HCT116 (cell line): ENCODE results near the gene CRIM1. TPM values are rescaled to one million over a fixed set of nuclear protein-coding genes. Genes with fewer than 3 reads are reported as not detected.

Source experiments
- ATAC-seq: fragments of 200-7000 bp; cut with Tn5 transposase; 2 replicates; pipeline ENCODE4 v1.9.1; 2020; ENCODE audit warnings: mild to moderate bottlenecking, moderate library complexity
- BruUV-seq: library from RNA; stranded (reverse); fragments of 400-500 nt; replicated peaks from 2 replicates; lab custom pipeline; 2021; lab: Mats Ljungman, UMichigan
- CTCF ChIA-PET: fragments of 300-600 bp; sonication (Branson Sonifier 250); formaldehyde crosslinking; loops from one replicate; lab custom pipeline; 2021; ENCODE audit warnings: antibody characterized with exemption; lab: Charles Lee
- POLR2A ChIA-PET: fragments of 300-600, 350-600 bp; sonication (Branson Sonifier 250); formaldehyde crosslinking; loops from one replicate; lab custom pipeline; 2021; ENCODE audit warnings: antibody characterized with exemption; lab: Charles Lee
- RAD21 ChIA-PET, 2 experiments: fragments of 300-600 bp; sonication (Branson Sonifier 250); formaldehyde crosslinking; loops; one replicate each; lab custom pipeline; 2023; ENCODE audit warnings: low total read pairs in 2 of 2; ENCODE audit not compliant: uncharacterized antibody in 2 of 2, unreplicated experiment in 2 of 2, low non-redundant PET in 1 of 2; lab: Charles Lee
- DNase-seq: peaks from one replicate; pipeline ENCODE4 v3.0.0-alpha.2; 2010; ENCODE audit warnings: low read depth, low spot score
- H2AFZ ChIP-seq: fragments of 200-600 bp; shearing (Covaris generic), sonication (generic); 2 replicates; pipeline ENCODE4 v1.6.1; 2017; ENCODE audit warnings: low read depth, mixed run types, mixed read lengths, antibody characterized with exemption, low read length; ENCODE audit not compliant: poor library complexity, severe bottlenecking
- H3K27ac ChIP-seq: 2 replicates; pipeline ENCODE4 v1.5.1; 2012; ENCODE audit warnings: low read depth, low read length
- H3K27me3 ChIP-seq: fragments of 200-600 bp; sonication (generic); 2 replicates; pipeline ENCODE4 v1.6.1; 2016; ENCODE audit warnings: mixed run types, low read length, mixed read lengths; ENCODE audit not compliant: insufficient read depth
- H3K36me3 ChIP-seq, 2 experiments: fragments of 200-500 bp in 1 of 2; fragments of 200-600 bp in 1 of 2; sonication (Bioruptor generic) in 1 of 2; sonication (generic) in 1 of 2; 2 replicates each; pipeline versions ENCODE4 v1.5.1 to v1.6.1; 2014 to 2016; ENCODE audit warnings: low read length in 2 of 2, inconsistent platforms in 1 of 2, mixed read lengths in 1 of 2, mixed run types in 1 of 2; ENCODE audit not compliant: insufficient read depth in 2 of 2, control insufficient read depth in 1 of 2
- H3K4me1 ChIP-seq, 2 experiments: fragments of 200-600 bp in 1 of 2; sonication (generic) in 1 of 2; 2 replicates each; pipeline versions ENCODE4 v1.5.1 to v1.6.1; 2012 to 2017; ENCODE audit warnings: low read length in 2 of 2, inconsistent platforms in 1 of 2, mild to moderate bottlenecking in 1 of 2, mixed read lengths in 1 of 2, mixed run types in 1 of 2, moderate library complexity in 1 of 2; ENCODE audit not compliant: insufficient read depth in 2 of 2, control insufficient read depth in 1 of 2
- H3K4me2 ChIP-seq: fragments of 200-600 bp; sonication (generic); 2 replicates; pipeline ENCODE4 v1.6.1; 2017; ENCODE audit warnings: mixed run types, low read length, mixed read lengths
- H3K4me3 ChIP-seq, 2 experiments: fragments of 200-600 bp in 1 of 2; sonication (generic) in 1 of 2; replicated peaks in 1 of 2; 2 replicates each; pipeline ENCODE4 v1.5.1; 2011 to 2016; ENCODE audit warnings: low read length in 2 of 2, control low read depth in 1 of 2, low read depth in 1 of 2, mild to moderate bottlenecking in 1 of 2, mixed read lengths in 1 of 2, mixed run types in 1 of 2
- H3K79me2 ChIP-seq: fragments of 200-600 bp; sonication (generic); 2 replicates; pipeline ENCODE4 v1.6.1; 2017; ENCODE audit warnings: mild to moderate bottlenecking, mixed run types, low read length, moderate library complexity, mixed read lengths; ENCODE audit not compliant: insufficient read depth
- H3K9ac ChIP-seq: fragments of 200-600 bp; sonication (generic); 2 replicates; pipeline ENCODE4 v1.6.1; 2016; ENCODE audit warnings: low read length, mixed read lengths
- H3K9me2 ChIP-seq: fragments of 200-600 bp; sonication (generic), shearing (Covaris generic); 2 replicates; pipeline ENCODE4 v1.6.1; 2017; ENCODE audit warnings: mixed run types, mild to moderate bottlenecking, moderate library complexity; ENCODE audit not compliant: insufficient read depth
- H3K9me3 ChIP-seq, 2 experiments: fragments of 200-500 bp in 1 of 2; fragments of 200-600 bp in 1 of 2; sonication (Bioruptor generic) in 1 of 2; sonication (generic) in 1 of 2; 2 replicates each; pipeline ENCODE4 v1.6.1; 2014 to 2017; ENCODE audit warnings: low read length in 2 of 2, mixed read lengths in 2 of 2, inconsistent platforms in 1 of 2, low read depth in 1 of 2, mild to moderate bottlenecking in 1 of 2, mixed run types in 1 of 2, moderate library complexity in 1 of 2; ENCODE audit not compliant: control insufficient read depth in 1 of 2, insufficient read depth in 1 of 2
- H4K20me1 ChIP-seq: fragments of 200-600 bp; sonication (generic), shearing (Covaris generic); 2 replicates; pipeline ENCODE4 v1.6.1; 2017; ENCODE audit warnings: mixed run types, mild to moderate bottlenecking, moderate library complexity; ENCODE audit not compliant: insufficient read depth
- CEBPB ChIP-seq: IDR thresholded peaks from 2 replicates; pipeline ENCODE4 v1.6.1; 2012; ENCODE audit warnings: low read depth
- CTCF ChIP-seq, 3 experiments: fragments of 200-600 bp in 1 of 3; sonication (generic) in 1 of 3; IDR thresholded peaks in 2 of 3; conservative IDR thresholded peaks in 1 of 3; 2 replicates each; pipeline ENCODE4 v1.5.1; 2012 to 2017; ENCODE audit warnings: low read depth in 2 of 3, low read length in 2 of 3, antibody characterized with exemption in 1 of 3, borderline replicate concordance in 1 of 3, control low read depth in 1 of 3, mild to moderate bottlenecking in 1 of 3, mixed read lengths in 1 of 3, mixed run types in 1 of 3, moderate library complexity in 1 of 3; ENCODE audit not compliant: insufficient read depth in 1 of 3
- ZNF274 ChIP-seq: fragments of 200-500 bp; sonication (Bioruptor generic); IDR thresholded peaks from 2 replicates; pipeline ENCODE4 v1.6.1; 2014; ENCODE audit warnings: mild to moderate bottlenecking, low read depth, low read length, inconsistent platforms
- intact Hi-C: fragments of 100-400 bp; cut with micrococcal nuclease; formaldehyde crosslinking; loops from 2 replicates; pipeline ENCODE4 v1.10.0; 2022
- total RNA-seq: library from RNA; stranded (reverse); gene quantifications from one replicate; pipeline ENCODE4 v1.2.1, GENCODE V29; 2021; ENCODE audit not compliant: unreplicated experiment
- TF ChIP-seq, protein P1 (sequence below): IDR thresholded peaks from 2 replicates; pipeline ENCODE4 v1.6.1; 2012; ENCODE audit warnings: low read depth
- TF ChIP-seq, protein P2 (sequence below): IDR thresholded peaks from 2 replicates; pipeline ENCODE4 v1.6.1; 2011; ENCODE audit warnings: mild to moderate bottlenecking, low read length, moderate library complexity; ENCODE audit not compliant: insufficient replicate concordance; ENCODE audit errors: extremely low read depth

The CRIM1 gene
- total RNA-seq, 1 experiment from 2014 or later = 27.2 TPM

- TF ChIP-seq CTCF (IDR thresholded peaks at IDR 0.05 in 2 of 3, conservative IDR thresholded peaks at IDR 0.05 in 1 of 3; ENCODE audit: borderline replicate concordance in 1 of 3, insufficient read depth in 1 of 3, low read depth in 2 of 3, low read length in 2 of 3) = no peak
- TF ChIP-seq, all 23 proteins: peak for 0
These were observed 26.9 kb downstream of the CRIM1 start (continued) for GRCh38 chr2:36382472-36382871.

GRCh38 chr2:36383726-36384125, 28.1 kb downstream of the CRIM1 start:
- Histone ChIP-seq H3K4me3 (no peak overlapping the region), H2AFZ (no peak overlapping the region), H4K20me1 (no peaks in the 10 kb centered on the region), H3K9me2 (no peaks in the 10 kb centered on the region), H3K4me1 (peaks cover 14 to 25% of the 10 kb centered on the region in 2 experiments), H3K9me3 (no peaks in the 10 kb centered on the region), H3K27ac (no peak overlapping the region), H3K27me3 (no peaks in the 10 kb centered on the region), H3K9ac (no peak overlapping the region), H3K4me2 (no peak overlapping the region), H3K79me2 (peaks cover 19% of the 10 kb centered on the region; the same call in 1 of the 2 replicates), H3K36me3 (no peaks in the 10 kb centered on the region)
- POLR2A ChIA-PET = no interaction called here
- TF ChIP-seq ZNF274 = no peak
- TF ChIP-seq, protein P1, sequence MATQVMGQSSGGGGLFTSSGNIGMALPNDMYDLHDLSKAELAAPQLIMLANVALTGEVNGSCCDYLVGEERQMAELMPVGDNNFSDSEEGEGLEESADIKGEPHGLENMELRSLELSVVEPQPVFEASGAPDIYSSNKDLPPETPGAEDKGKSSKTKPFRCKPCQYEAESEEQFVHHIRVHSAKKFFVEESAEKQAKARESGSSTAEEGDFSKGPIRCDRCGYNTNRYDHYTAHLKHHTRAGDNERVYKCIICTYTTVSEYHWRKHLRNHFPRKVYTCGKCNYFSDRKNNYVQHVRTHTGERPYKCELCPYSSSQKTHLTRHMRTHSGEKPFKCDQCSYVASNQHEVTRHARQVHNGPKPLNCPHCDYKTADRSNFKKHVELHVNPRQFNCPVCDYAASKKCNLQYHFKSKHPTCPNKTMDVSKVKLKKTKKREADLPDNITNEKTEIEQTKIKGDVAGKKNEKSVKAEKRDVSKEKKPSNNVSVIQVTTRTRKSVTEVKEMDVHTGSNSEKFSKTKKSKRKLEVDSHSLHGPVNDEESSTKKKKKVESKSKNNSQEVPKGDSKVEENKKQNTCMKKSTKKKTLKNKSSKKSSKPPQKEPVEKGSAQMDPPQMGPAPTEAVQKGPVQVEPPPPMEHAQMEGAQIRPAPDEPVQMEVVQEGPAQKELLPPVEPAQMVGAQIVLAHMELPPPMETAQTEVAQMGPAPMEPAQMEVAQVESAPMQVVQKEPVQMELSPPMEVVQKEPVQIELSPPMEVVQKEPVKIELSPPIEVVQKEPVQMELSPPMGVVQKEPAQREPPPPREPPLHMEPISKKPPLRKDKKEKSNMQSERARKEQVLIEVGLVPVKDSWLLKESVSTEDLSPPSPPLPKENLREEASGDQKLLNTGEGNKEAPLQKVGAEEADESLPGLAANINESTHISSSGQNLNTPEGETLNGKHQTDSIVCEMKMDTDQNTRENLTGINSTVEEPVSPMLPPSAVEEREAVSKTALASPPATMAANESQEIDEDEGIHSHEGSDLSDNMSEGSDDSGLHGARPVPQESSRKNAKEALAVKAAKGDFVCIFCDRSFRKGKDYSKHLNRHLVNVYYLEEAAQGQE = no peak
- TF ChIP-seq, protein P2, sequence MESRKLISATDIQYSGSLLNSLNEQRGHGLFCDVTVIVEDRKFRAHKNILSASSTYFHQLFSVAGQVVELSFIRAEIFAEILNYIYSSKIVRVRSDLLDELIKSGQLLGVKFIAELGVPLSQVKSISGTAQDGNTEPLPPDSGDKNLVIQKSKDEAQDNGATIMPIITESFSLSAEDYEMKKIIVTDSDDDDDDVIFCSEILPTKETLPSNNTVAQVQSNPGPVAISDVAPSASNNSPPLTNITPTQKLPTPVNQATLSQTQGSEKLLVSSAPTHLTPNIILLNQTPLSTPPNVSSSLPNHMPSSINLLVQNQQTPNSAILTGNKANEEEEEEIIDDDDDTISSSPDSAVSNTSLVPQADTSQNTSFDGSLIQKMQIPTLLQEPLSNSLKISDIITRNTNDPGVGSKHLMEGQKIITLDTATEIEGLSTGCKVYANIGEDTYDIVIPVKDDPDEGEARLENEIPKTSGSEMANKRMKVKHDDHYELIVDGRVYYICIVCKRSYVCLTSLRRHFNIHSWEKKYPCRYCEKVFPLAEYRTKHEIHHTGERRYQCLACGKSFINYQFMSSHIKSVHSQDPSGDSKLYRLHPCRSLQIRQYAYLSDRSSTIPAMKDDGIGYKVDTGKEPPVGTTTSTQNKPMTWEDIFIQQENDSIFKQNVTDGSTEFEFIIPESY = no peak
- no peak for TF ChIP-seq CEBPB
- DNase-seq = no peak
- CTCF ChIA-PET = no interaction called here
- intact Hi-C loops = no loop called here
- BruUV-seq = no TSS peak
- RAD21 ChIA-PET = no interaction called here
- ATAC-seq = no peak
